Neural cell (in vitro differentiated cells): Measurements from ENCODE around the gene TDRD6. TPM values are rescaled to one million over a fixed set of nuclear protein-coding genes. Genes with fewer than 3 reads are reported as not detected.

Source experiments
- H2AFZ ChIP-seq: fragments of 200-600, 300-800 bp; sonication (generic), shearing (Covaris generic); 2 replicates; pipeline ENCODE4 v1.6.0; 2014; ENCODE audit warnings: low read depth, mild to moderate bottlenecking, antibody characterized with exemption, low read length, moderate library complexity
- H3F3A ChIP-seq: fragments of 200-600 bp; shearing (Covaris generic); 2 replicates; pipeline ENCODE4 v1.6.1; 2016; ENCODE audit warnings: mild to moderate bottlenecking, moderate library complexity, mixed read lengths, antibody characterized with exemption, low read length; ENCODE audit not compliant: insufficient read depth, poor library complexity, severe bottlenecking
- H3K27ac ChIP-seq: fragments of 200-600, 300-800 bp; sonication (generic), shearing (Covaris generic); 2 replicates; pipeline ENCODE4 v1.5.1; 2014; ENCODE audit warnings: mild to moderate bottlenecking, low read length, moderate library complexity
- H3K27me3 ChIP-seq: fragments of 300-800, 200-600 bp; sonication (generic), shearing (Covaris generic); 2 replicates; pipeline ENCODE4 v1.6.0; 2014; ENCODE audit warnings: mild to moderate bottlenecking, low read depth, low read length, moderate library complexity; ENCODE audit not compliant: insufficient read depth
- H3K36me3 ChIP-seq: fragments of 300-800, 200-600 bp; sonication (generic), shearing (Covaris generic); 2 replicates; pipeline ENCODE4 v1.5.1; 2014; ENCODE audit warnings: mild to moderate bottlenecking, antibody characterized with exemption, low read length, moderate library complexity; ENCODE audit not compliant: insufficient read depth
- H3K4me2 ChIP-seq: fragments of 300-800, 200-600 bp; sonication (generic), shearing (Covaris generic); 2 replicates; pipeline ENCODE4 v1.6.0; 2014; ENCODE audit warnings: mild to moderate bottlenecking, low read length
- H3K4me3 ChIP-seq: fragments of 300-800, 200-600 bp; sonication (generic), shearing (Covaris generic); 2 replicates; pipeline ENCODE4 v1.5.1; 2014; ENCODE audit warnings: mild to moderate bottlenecking, low read length, moderate library complexity
- H3K79me2 ChIP-seq: fragments of 200-600 bp; shearing (Covaris generic); replicated peaks from 2 replicates; pipeline ENCODE4 v1.6.0; 2014; ENCODE audit warnings: mild to moderate bottlenecking, low read length, moderate library complexity; ENCODE audit not compliant: insufficient read depth
- H3K9ac ChIP-seq: fragments of 300-800, 200-600 bp; sonication (generic), shearing (Covaris generic); 2 replicates; pipeline ENCODE4 v1.6.1; 2016; ENCODE audit warnings: mild to moderate bottlenecking, low read length, mixed read lengths
- H3K9me2 ChIP-seq: fragments of 200-600 bp; shearing (Covaris generic); 2 replicates; pipeline ENCODE4 v1.6.1; 2016; ENCODE audit warnings: mild to moderate bottlenecking, low read length, mixed read lengths; ENCODE audit not compliant: insufficient read depth
- H3K9me3 ChIP-seq: fragments of 200-600, 300-800 bp; sonication (generic), shearing (Covaris generic); 2 replicates; pipeline ENCODE4 v1.6.1; 2016; ENCODE audit warnings: mild to moderate bottlenecking, mixed run types, low read length, moderate library complexity, mixed read lengths
- H4K20me1 ChIP-seq: fragments of 200-600 bp; shearing (Covaris generic); 2 replicates; pipeline ENCODE4 v1.6.1; 2016; ENCODE audit warnings: mild to moderate bottlenecking, mixed run types; ENCODE audit not compliant: insufficient read depth
- EP300 ChIP-seq: fragments of 450-650 bp; conservative IDR thresholded peaks from 2 replicates; pipeline ENCODE4 v1.6.1; 2014; ENCODE audit warnings: antibody characterized with exemption, mild to moderate bottlenecking, moderate library complexity; ENCODE audit not compliant: poor library complexity, severe bottlenecking
- EZH2 ChIP-seq: fragments of 200-600, 300-800 bp; shearing (Covaris generic), sonication (generic); IDR thresholded peaks from 2 replicates; pipeline ENCODE4 v1.6.1; 2014; ENCODE audit warnings: antibody characterized with exemption, low read length, borderline replicate concordance, mild to moderate bottlenecking; ENCODE audit not compliant: insufficient read depth, poor library complexity, severe bottlenecking
- MXI1 ChIP-seq: fragments of 450-650 bp; conservative IDR thresholded peaks from 2 replicates; pipeline ENCODE4 v1.6.1; 2014; ENCODE audit warnings: antibody characterized with exemption, mild to moderate bottlenecking; ENCODE audit not compliant: poor library complexity, severe bottlenecking
- POLR2AphosphoS5 ChIP-seq: IDR thresholded peaks from 2 replicates; pipeline ENCODE4 v1.6.1; 2012
- RAD21 ChIP-seq: fragments of 450-650 bp; conservative IDR thresholded peaks from 2 replicates; pipeline ENCODE4 v1.6.1; 2014; ENCODE audit warnings: antibody characterized with exemption, mild to moderate bottlenecking, moderate library complexity
- REST ChIP-seq: IDR thresholded peaks from 2 replicates; pipeline ENCODE4 v1.6.1; 2012; ENCODE audit warnings: borderline replicate concordance
- SMC3 ChIP-seq: fragments of 450-650 bp; conservative IDR thresholded peaks from 2 replicates; pipeline ENCODE4 v1.6.1; 2014; ENCODE audit warnings: antibody characterized with exemption, mild to moderate bottlenecking, moderate library complexity; ENCODE audit not compliant: poor library complexity
- TAF1 ChIP-seq: IDR thresholded peaks from 2 replicates; pipeline ENCODE4 v1.6.1; 2012; ENCODE audit warnings: low read depth
- polyA plus RNA-seq: library from polyadenylated mRNA; depleted of rRNA; stranded (reverse); fragments of >200 nt; gene quantifications from 2 replicates; pipeline ENCODE4 v1.2.3, GENCODE V29; 2014
- TF ChIP-seq, protein P1 (sequence below): fragments of 450-650 bp; IDR thresholded peaks from 2 replicates; pipeline ENCODE4 v1.5.1; 2014; ENCODE audit warnings: antibody characterized with exemption, mild to moderate bottlenecking, moderate library complexity; ENCODE audit not compliant: poor library complexity, severe bottlenecking

The TDRD6 gene
- polyA plus RNA-seq, 1 donor from 2014 or later = 0.92 TPM

GRCh38 chr6:46733341-46733801 is 45.7 kb downstream of the TDRD6 start:
- TF ChIP-seq RAD21 (no peak), EZH2 (no peak), SMC3 (no peak), TAF1 (no peak), MXI1 (no peak), REST (no peak), POLR2AphosphoS5 (no peak), EP300 (no peak)
- TF ChIP-seq, protein P1, sequence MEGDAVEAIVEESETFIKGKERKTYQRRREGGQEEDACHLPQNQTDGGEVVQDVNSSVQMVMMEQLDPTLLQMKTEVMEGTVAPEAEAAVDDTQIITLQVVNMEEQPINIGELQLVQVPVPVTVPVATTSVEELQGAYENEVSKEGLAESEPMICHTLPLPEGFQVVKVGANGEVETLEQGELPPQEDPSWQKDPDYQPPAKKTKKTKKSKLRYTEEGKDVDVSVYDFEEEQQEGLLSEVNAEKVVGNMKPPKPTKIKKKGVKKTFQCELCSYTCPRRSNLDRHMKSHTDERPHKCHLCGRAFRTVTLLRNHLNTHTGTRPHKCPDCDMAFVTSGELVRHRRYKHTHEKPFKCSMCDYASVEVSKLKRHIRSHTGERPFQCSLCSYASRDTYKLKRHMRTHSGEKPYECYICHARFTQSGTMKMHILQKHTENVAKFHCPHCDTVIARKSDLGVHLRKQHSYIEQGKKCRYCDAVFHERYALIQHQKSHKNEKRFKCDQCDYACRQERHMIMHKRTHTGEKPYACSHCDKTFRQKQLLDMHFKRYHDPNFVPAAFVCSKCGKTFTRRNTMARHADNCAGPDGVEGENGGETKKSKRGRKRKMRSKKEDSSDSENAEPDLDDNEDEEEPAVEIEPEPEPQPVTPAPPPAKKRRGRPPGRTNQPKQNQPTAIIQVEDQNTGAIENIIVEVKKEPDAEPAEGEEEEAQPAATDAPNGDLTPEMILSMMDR = no peak
- Histone ChIP-seq H3K4me3 (no peak overlapping the region), H2AFZ (no peak overlapping the region)

DNA sequence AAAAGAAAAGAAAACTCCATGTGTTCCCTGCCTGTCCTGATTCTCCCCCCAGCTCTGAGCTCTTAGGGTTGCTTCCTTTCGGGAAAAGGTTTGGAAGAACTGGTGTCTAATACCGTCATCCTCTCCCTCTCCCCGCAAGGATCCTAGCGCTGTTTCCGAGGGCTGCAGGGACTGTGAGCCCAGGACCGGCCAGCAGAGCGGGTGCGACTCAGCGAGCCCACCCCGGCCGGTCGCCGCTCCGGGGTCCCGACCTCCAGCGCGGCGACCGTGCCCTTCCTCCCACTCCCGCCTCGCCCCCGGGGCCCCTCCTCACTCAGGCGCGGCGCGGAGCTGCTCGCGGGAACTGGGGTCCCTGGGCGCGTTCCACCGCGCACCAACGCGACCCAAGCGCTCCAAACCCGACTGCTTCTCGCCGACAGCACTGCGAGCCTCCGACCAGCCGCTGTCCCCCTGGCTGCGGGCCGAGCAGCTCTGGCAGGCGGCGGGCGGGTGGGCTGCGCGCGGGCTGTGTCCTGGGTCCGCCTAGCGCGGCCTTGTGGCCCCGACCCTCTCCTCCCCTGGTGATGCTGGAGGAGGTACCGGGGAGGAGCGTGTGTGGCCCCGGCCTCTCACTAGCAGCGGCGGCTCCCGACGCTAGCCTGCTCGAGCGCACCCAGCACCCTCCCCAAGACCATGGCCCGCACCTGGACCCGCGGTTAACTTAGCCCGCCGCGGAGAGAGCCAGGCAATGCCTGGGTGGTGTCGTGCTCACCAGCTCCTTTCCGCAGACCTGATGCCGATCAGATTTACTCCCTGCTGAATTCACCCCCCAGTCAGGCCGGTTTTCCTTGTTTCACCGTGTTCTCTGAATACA is 47.4 kb downstream of the TDRD6 start, which contains the start of gene PLA2G7:
Gene PLA2G7, minus strand, starts transcription at position 509 of the 853 bp plus-strand sequence. CDS start 12,484 bp downstream, outside the sequence.
- no peak for TF ChIP-seq EP300
- TF ChIP-seq, protein P1 = peak; percentile 22
- TF ChIP-seq TAF1 = no peak
- no peak for TF ChIP-seq SMC3
- TF ChIP-seq POLR2AphosphoS5 = peak; percentile 32
- no peak for TF ChIP-seq EZH2
- TF ChIP-seq REST = no peak
- peak; percentile 39 for TF ChIP-seq MXI1
- no peak for TF ChIP-seq RAD21
- no peaks in the 10 kb centered on the region for H4K20me1 ChIP-seq
- no peak within 1 kb of the TSS for H3K27ac ChIP-seq
- H3F3A ChIP-seq = no peaks in the 10 kb centered on the region
- H3K9ac ChIP-seq = peak within 1 kb of the TSS; percentile 60
- no peaks in the 10 kb centered on the region for H3K9me3 ChIP-seq
- peak within 1 kb of the TSS; percentile 25 for H2AFZ ChIP-seq
- no peaks in the 10 kb centered on the region for H3K9me2 ChIP-seq
- H3K4me2 ChIP-seq = peak within 1 kb of the TSS; percentile 60
- H3K4me3 ChIP-seq = peak within 1 kb of the TSS; percentile 89
- H3K27me3 ChIP-seq = peaks cover 36% of the 10 kb centered on the region
- H3K79me2 ChIP-seq = no peaks in the 10 kb centered on the region
- H3K36me3 ChIP-seq = no peaks in the 10 kb centered on the region

More at GRCh38 chr6:46733341-46733801, 45.7 kb downstream of the TDRD6 start:
- no peaks in the 10 kb centered on the region for H3K9me2 ChIP-seq
- H3K36me3 ChIP-seq = no peaks in the 10 kb centered on the region
- H4K20me1 ChIP-seq = no peaks in the 10 kb centered on the region
- no peaks in the 10 kb centered on the region for H3K79me2 ChIP-seq
- H3K4me2 ChIP-seq = no peak overlapping the region
- H3F3A ChIP-seq = no peaks in the 10 kb centered on the region
- peaks cover 36% of the 10 kb centered on the region for H3K27me3 ChIP-seq
- H3K9ac ChIP-seq = no peak overlapping the region
- H3K27ac ChIP-seq = no peak overlapping the region
- no peaks in the 10 kb centered on the region for H3K9me3 ChIP-seq
